HCT116 (cell line): ENCODE data around the gene SUN5. TPM values are rescaled to one million over a fixed set of nuclear protein-coding genes. Genes with fewer than 3 reads are reported as not detected.

Source experiments
- ATAC-seq: fragments of 200-7000 bp; cut with Tn5 transposase; 2 replicates; pipeline ENCODE4 v1.9.1; 2020; ENCODE audit warnings: mild to moderate bottlenecking, moderate library complexity
- BruUV-seq: library from RNA; stranded (reverse); fragments of 400-500 nt; replicated peaks from 2 replicates; lab custom pipeline; 2021; lab: Mats Ljungman, UMichigan
- CTCF ChIA-PET: fragments of 300-600 bp; sonication (Branson Sonifier 250); formaldehyde crosslinking; loops from one replicate; lab custom pipeline; 2021; ENCODE audit warnings: antibody characterized with exemption; lab: Charles Lee
- POLR2A ChIA-PET: fragments of 300-600, 350-600 bp; sonication (Branson Sonifier 250); formaldehyde crosslinking; loops from one replicate; lab custom pipeline; 2021; ENCODE audit warnings: antibody characterized with exemption; lab: Charles Lee
- RAD21 ChIA-PET, 2 experiments: fragments of 300-600 bp; sonication (Branson Sonifier 250); formaldehyde crosslinking; loops; one replicate each; lab custom pipeline; 2023; ENCODE audit warnings: low total read pairs in 2 of 2; ENCODE audit not compliant: uncharacterized antibody in 2 of 2, unreplicated experiment in 2 of 2, low non-redundant PET in 1 of 2; lab: Charles Lee
- DNase-seq: peaks from one replicate; pipeline ENCODE4 v3.0.0-alpha.2; 2010; ENCODE audit warnings: low read depth, low spot score
- H2AFZ ChIP-seq: fragments of 200-600 bp; shearing (Covaris generic), sonication (generic); 2 replicates; pipeline ENCODE4 v1.6.1; 2017; ENCODE audit warnings: low read depth, mixed run types, mixed read lengths, antibody characterized with exemption, low read length; ENCODE audit not compliant: poor library complexity, severe bottlenecking
- H3K27ac ChIP-seq: 2 replicates; pipeline ENCODE4 v1.5.1; 2012; ENCODE audit warnings: low read depth, low read length
- H3K27me3 ChIP-seq: fragments of 200-600 bp; sonication (generic); 2 replicates; pipeline ENCODE4 v1.6.1; 2016; ENCODE audit warnings: mixed run types, low read length, mixed read lengths; ENCODE audit not compliant: insufficient read depth
- H3K36me3 ChIP-seq, 2 experiments: fragments of 200-500 bp in 1 of 2; fragments of 200-600 bp in 1 of 2; sonication (Bioruptor generic) in 1 of 2; sonication (generic) in 1 of 2; 2 replicates each; pipeline versions ENCODE4 v1.5.1 to v1.6.1; 2014 to 2016; ENCODE audit warnings: low read length in 2 of 2, inconsistent platforms in 1 of 2, mixed read lengths in 1 of 2, mixed run types in 1 of 2; ENCODE audit not compliant: insufficient read depth in 2 of 2, control insufficient read depth in 1 of 2
- H3K4me1 ChIP-seq, 2 experiments: fragments of 200-600 bp in 1 of 2; sonication (generic) in 1 of 2; 2 replicates each; pipeline versions ENCODE4 v1.5.1 to v1.6.1; 2012 to 2017; ENCODE audit warnings: low read length in 2 of 2, inconsistent platforms in 1 of 2, mild to moderate bottlenecking in 1 of 2, mixed read lengths in 1 of 2, mixed run types in 1 of 2, moderate library complexity in 1 of 2; ENCODE audit not compliant: insufficient read depth in 2 of 2, control insufficient read depth in 1 of 2
- H3K4me2 ChIP-seq: fragments of 200-600 bp; sonication (generic); 2 replicates; pipeline ENCODE4 v1.6.1; 2017; ENCODE audit warnings: mixed run types, low read length, mixed read lengths
- H3K4me3 ChIP-seq, 2 experiments: fragments of 200-600 bp in 1 of 2; sonication (generic) in 1 of 2; replicated peaks in 1 of 2; 2 replicates each; pipeline ENCODE4 v1.5.1; 2011 to 2016; ENCODE audit warnings: low read length in 2 of 2, control low read depth in 1 of 2, low read depth in 1 of 2, mild to moderate bottlenecking in 1 of 2, mixed read lengths in 1 of 2, mixed run types in 1 of 2
- H3K79me2 ChIP-seq: fragments of 200-600 bp; sonication (generic); 2 replicates; pipeline ENCODE4 v1.6.1; 2017; ENCODE audit warnings: mild to moderate bottlenecking, mixed run types, low read length, moderate library complexity, mixed read lengths; ENCODE audit not compliant: insufficient read depth
- H3K9ac ChIP-seq: fragments of 200-600 bp; sonication (generic); 2 replicates; pipeline ENCODE4 v1.6.1; 2016; ENCODE audit warnings: low read length, mixed read lengths
- H3K9me2 ChIP-seq: fragments of 200-600 bp; sonication (generic), shearing (Covaris generic); 2 replicates; pipeline ENCODE4 v1.6.1; 2017; ENCODE audit warnings: mixed run types, mild to moderate bottlenecking, moderate library complexity; ENCODE audit not compliant: insufficient read depth
- H3K9me3 ChIP-seq, 2 experiments: fragments of 200-500 bp in 1 of 2; fragments of 200-600 bp in 1 of 2; sonication (Bioruptor generic) in 1 of 2; sonication (generic) in 1 of 2; 2 replicates each; pipeline ENCODE4 v1.6.1; 2014 to 2017; ENCODE audit warnings: low read length in 2 of 2, mixed read lengths in 2 of 2, inconsistent platforms in 1 of 2, low read depth in 1 of 2, mild to moderate bottlenecking in 1 of 2, mixed run types in 1 of 2, moderate library complexity in 1 of 2; ENCODE audit not compliant: control insufficient read depth in 1 of 2, insufficient read depth in 1 of 2
- H4K20me1 ChIP-seq: fragments of 200-600 bp; sonication (generic), shearing (Covaris generic); 2 replicates; pipeline ENCODE4 v1.6.1; 2017; ENCODE audit warnings: mixed run types, mild to moderate bottlenecking, moderate library complexity; ENCODE audit not compliant: insufficient read depth
- ATF3 ChIP-seq: IDR thresholded peaks from 2 replicates; pipeline ENCODE4 v1.6.1; 2012
- CTCF ChIP-seq, 3 experiments: fragments of 200-600 bp in 1 of 3; sonication (generic) in 1 of 3; IDR thresholded peaks in 2 of 3; conservative IDR thresholded peaks in 1 of 3; 2 replicates each; pipeline ENCODE4 v1.5.1; 2012 to 2017; ENCODE audit warnings: low read depth in 2 of 3, low read length in 2 of 3, antibody characterized with exemption in 1 of 3, borderline replicate concordance in 1 of 3, control low read depth in 1 of 3, mild to moderate bottlenecking in 1 of 3, mixed read lengths in 1 of 3, mixed run types in 1 of 3, moderate library complexity in 1 of 3; ENCODE audit not compliant: insufficient read depth in 1 of 3
- EZH2 ChIP-seq: fragments of 200-600 bp; sonication (generic); IDR thresholded peaks from 2 replicates; pipeline ENCODE4 v1.6.1; 2017; ENCODE audit warnings: antibody characterized with exemption, mixed run types
- FOSL1 ChIP-seq: IDR thresholded peaks from 2 replicates; pipeline ENCODE4 v1.6.1; 2012; ENCODE audit warnings: low read depth
- POLR2A ChIP-seq: IDR thresholded peaks from 2 replicates; pipeline ENCODE4 v1.7.0; 2011; ENCODE audit warnings: borderline replicate concordance; ENCODE audit not compliant: insufficient read depth, insufficient read length; ENCODE audit errors: extremely low read depth
- RAD21 ChIP-seq: IDR thresholded peaks from 2 replicates; pipeline ENCODE4 v1.6.1; 2012; ENCODE audit warnings: low read depth, mild to moderate bottlenecking
- SRF ChIP-seq: IDR thresholded peaks from 2 replicates; pipeline ENCODE4 v1.6.1; 2012; ENCODE audit warnings: low read depth
- TCF7L2 ChIP-seq: IDR thresholded peaks from 2 replicates; pipeline ENCODE4 v1.7.0; 2011; ENCODE audit warnings: borderline replicate concordance, inconsistent platforms; ENCODE audit not compliant: insufficient read depth, insufficient read length; ENCODE audit errors: extremely low read depth
- YY1 ChIP-seq: IDR thresholded peaks from 2 replicates; pipeline ENCODE4 v1.6.1; 2011; ENCODE audit warnings: low read length, low read depth, moderate library complexity, mild to moderate bottlenecking; ENCODE audit not compliant: insufficient replicate concordance; ENCODE audit errors: extremely low read depth
- ZFX ChIP-seq: fragments of 450-650 bp; IDR thresholded peaks from 2 replicates; pipeline ENCODE4 v1.6.1; 2017
- ZNF274 ChIP-seq: fragments of 200-500 bp; sonication (Bioruptor generic); IDR thresholded peaks from 2 replicates; pipeline ENCODE4 v1.6.1; 2014; ENCODE audit warnings: mild to moderate bottlenecking, low read depth, low read length, inconsistent platforms
- intact Hi-C: fragments of 100-400 bp; cut with micrococcal nuclease; formaldehyde crosslinking; loops from 2 replicates; pipeline ENCODE4 v1.10.0; 2022
- total RNA-seq: library from RNA; stranded (reverse); gene quantifications from one replicate; pipeline ENCODE4 v1.2.1, GENCODE V29; 2021; ENCODE audit not compliant: unreplicated experiment

SUN5 gene
- total RNA-seq, 1 experiment from 2014 or later = not detected

- no peak overlapping the region for H3K4me2 ChIP-seq
- TF ChIP-seq RAD21 = no peak
- no peak for TF ChIP-seq ZFX
- no peak for TF ChIP-seq YY1
- TF ChIP-seq SRF = no peak
- no peak for TF ChIP-seq POLR2A
- TF ChIP-seq FOSL1 = no peak
- TF ChIP-seq TCF7L2 = no peak
- no peak for TF ChIP-seq EZH2
- TF ChIP-seq ATF3 = no peak
- TF ChIP-seq ZNF274 = no peak
- TF ChIP-seq CTCF (IDR thresholded peaks at IDR 0.05 in 2 of 3, conservative IDR thresholded peaks at IDR 0.05 in 1 of 3; ENCODE audit: borderline replicate concordance in 1 of 3, insufficient read depth in 1 of 3, low read depth in 2 of 3, low read length in 2 of 3) = no peak
- H3K9ac ChIP-seq = no peak overlapping the region
- intact Hi-C loops = no loop called here
- no peak overlapping the region for H3K4me3 ChIP-seq
- H3K9me3 ChIP-seq = peaks cover 0 to 5% of the 10 kb centered on the region in 2 experiments; a peak in 1 of 4 replicates
- no peaks in the 10 kb centered on the region for H3K4me1 ChIP-seq
- ChIA-PET POLR2A (no interaction called here), RAD21 (no interaction called here), CTCF (no interaction called here)
- no TSS peak for BruUV-seq
- H3K36me3 ChIP-seq = no peaks in the 10 kb centered on the region
- no peaks in the 10 kb centered on the region for H3K9me2 ChIP-seq
- peaks cover 23% of the 10 kb centered on the region; the same call in 1 of the 2 replicates for H3K27me3 ChIP-seq
- no peak for ATAC-seq
- no peak for DNase-seq
- no peak overlapping the region for H3K27ac ChIP-seq
- H2AFZ ChIP-seq = no peak overlapping the region
- no peaks in the 10 kb centered on the region for H3K79me2 ChIP-seq
- no peaks in the 10 kb centered on the region for H4K20me1 ChIP-seq
These were observed 38.2 kb upstream of the SUN5 start for GRCh38 chr20:33042430-33042829.
